ENCODE results near the gene SORCS2.

Gene SORCS2

GRCh38 chr4:7637971-7638370 lies 445.6 kb downstream of the SORCS2 start:
- DNase-seq (ENCODE audit: low read depth): no peak

DNA sequence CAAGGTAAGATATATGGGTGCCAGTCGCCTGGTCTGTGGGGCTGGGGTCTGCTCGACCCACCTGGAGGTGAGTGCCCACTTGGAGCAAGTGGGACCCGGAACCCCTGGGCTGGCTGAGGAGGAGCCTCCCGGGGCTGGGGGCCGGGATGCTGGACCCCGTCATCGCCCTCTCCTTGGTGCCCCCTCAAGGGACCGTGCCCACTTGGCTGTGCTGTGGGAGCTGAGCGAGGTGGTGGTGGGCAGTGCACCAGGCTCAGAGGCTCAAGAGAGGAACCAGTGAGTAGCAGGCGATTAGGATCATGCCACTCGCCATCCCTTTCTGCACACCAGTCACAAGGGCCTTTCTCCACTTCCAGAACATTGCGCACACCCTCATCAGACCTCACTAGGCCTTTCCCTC lies 446.2 kb downstream of the SORCS2 start:
- no peak for DNase-seq (ENCODE audit: low read depth)

DNA sequence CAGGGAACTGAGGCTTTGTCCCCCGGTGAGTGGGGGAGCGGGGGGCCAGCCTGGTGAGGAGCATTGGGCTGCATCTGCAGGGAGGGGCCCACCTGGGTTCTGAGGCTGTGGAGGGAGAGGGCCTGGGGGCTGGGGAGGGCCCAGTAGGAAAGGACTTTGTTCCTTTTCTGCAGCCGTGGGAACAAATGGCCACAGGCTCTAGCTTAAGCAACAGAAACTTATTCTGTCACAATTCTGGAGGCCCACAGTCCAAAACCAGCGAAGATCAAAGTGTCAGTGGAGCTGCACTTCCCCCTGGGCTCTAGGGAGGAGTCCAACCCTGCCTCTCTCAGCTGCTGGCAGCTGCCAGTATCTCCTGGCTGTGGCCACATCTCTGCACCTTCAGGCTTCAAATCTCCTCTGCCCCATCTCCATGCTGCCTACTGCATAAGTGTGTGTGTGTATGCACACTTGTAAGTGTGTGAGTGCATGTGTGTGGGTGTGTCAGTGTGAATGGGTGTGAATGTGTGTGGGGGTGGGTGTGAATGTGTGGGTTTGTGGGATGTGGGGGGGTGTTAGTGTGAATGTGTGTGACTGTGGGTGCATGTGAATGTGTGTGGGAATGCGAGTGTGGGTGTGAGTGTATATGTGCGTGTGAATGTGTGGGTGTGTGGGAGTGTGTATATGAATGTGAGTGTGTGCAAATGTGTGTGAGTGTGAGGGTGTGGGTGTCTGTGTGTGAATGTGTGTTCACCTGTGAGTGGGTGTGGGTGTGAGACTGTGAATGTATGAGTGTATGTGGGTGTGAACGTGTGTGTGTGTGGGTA lies 446.8 kb downstream of the SORCS2 start:
- DNase-seq (ENCODE audit: low read depth): no peak

- no peak for DNase-seq (ENCODE audit: low read depth)
Observed at GRCh38 chr4:7640136-7640535, 447.8 kb downstream of the SORCS2 start.

DNA sequence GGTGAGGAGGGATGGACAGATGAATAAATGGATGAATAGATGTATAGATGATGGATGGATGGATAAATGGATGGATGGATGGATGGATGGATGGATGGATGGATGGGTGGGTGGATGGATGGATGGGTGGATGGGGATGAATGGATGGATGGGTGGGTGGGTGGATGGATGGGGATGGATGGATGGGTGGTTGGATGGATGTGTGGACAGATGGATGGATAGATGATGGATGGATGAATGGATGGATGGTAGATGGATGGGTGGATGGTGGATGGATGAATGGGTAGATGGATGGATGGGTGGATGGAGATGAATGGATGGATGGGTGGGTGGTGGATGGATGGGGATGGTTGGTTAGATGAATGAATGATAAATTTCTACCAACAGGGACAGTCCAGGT lies 449.4 kb downstream of the SORCS2 start:
- DNase-seq (ENCODE audit: low read depth): no peak

- DNase-seq (ENCODE audit: low read depth): no peak
Observed at GRCh38 chr4:7642741-7643458, 450.6 kb downstream of the SORCS2 start.

GRCh38 chr4:7645158-7645557 lies 452.8 kb downstream of the SORCS2 start:
- no peak for DNase-seq (ENCODE audit: low read depth)

DNA sequence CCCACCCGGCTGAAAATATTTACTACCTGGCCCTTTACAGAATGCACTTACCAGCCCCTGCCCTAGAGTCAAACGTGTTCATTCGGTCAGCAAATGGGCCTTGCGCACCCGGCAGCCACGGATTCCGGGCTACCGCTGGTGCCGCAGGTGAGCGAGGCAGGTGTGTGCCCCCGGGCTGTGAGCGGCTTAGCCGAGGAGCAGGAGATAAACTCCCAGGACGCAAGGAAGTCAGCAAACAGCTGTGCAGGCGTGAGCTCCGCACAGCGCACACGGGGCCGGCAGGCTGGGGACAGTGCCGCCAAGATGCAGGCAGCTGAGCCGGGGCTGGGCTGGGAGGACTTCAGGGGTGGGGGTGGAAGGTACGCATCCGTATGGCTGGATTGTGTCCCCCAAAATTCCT lies 453.6 kb downstream of the SORCS2 start:
- no peak for DNase-seq (ENCODE audit: low read depth)

- no peak for DNase-seq (ENCODE audit: low read depth)
Observed at GRCh38 chr4:7646384-7647061, 454.2 kb downstream of the SORCS2 start.

DNA sequence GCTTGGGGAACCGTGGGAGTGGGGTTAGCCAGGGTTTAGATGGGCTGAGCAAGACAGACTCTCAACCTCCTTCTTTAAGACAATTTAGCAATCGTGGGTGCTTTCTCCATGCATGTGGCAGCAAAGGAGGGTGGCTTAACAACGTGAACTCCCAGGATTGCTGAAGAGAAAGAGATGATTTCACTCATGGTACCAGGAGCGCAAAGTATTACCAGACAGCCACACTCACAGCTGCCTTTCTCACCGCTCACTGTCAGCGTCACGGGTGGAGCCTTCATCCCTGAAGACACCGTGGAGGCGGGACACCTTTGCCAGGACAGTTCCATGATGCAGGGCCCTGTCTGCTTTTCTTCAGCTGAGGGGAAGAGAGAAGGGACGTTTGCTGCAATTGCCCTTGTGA lies 454.8 kb downstream of the SORCS2 start:
- DNase-seq (ENCODE audit: low read depth): no peak

- no peak for DNase-seq (ENCODE audit: low read depth)
Observed at GRCh38 chr4:7647600-7648543, 455.5 kb downstream of the SORCS2 start.

DNA sequence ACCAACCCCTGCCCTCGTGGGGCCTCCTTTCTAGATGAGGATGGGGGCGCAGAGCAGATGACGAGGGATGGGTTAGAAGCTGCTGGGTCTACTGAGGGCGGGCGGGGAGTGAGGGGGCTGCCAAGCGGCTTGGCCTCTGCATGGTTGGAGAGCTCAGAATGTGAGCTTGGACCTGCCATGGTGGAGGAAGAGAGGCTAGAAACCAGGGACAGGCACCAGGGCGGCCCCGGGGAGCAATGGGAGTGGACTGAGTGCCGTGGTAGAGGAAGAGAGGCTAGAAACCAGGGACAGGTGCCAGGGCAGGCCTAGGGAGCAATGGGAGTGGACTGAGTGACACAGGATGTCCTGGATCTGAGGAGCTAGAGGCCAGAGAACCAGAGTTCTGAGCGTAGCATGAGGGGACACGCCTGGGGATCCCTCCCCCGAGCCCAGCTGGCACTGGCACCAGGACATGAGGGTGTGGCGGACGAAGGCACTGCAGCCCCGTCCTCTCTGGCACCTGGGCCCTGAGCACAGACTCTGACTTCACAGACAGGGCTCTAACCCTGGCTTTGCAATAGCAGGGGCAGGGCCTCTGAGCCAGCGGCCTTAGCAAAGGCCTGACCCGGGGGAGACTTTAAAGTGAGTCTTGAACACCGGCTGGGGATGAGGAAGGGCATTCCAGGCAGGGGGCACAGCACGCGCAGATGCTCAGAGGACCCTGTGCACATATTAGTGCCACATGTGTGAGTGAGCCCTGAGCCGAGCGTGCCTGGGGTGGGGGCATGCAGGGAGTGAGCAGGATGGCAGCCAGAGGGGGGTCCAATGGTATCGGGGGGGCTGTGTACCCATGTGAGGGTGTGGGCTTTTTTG lies 456.4 kb downstream of the SORCS2 start:
- DNase-seq (ENCODE audit: low read depth): no peak

- DNase-seq (ENCODE audit: low read depth): no peak
Observed at GRCh38 chr4:7649411-7649740, 457.0 kb downstream of the SORCS2 start.

GRCh38 chr4:7649741-7650531 lies 457.6 kb downstream of the SORCS2 start:
- peak; percentile 83 for DNase-seq (ENCODE audit: low read depth)

GRCh38 chr4:7650606-7651385 lies 458.5 kb downstream of the SORCS2 start:
- no peak for DNase-seq (ENCODE audit: low read depth)

DNA sequence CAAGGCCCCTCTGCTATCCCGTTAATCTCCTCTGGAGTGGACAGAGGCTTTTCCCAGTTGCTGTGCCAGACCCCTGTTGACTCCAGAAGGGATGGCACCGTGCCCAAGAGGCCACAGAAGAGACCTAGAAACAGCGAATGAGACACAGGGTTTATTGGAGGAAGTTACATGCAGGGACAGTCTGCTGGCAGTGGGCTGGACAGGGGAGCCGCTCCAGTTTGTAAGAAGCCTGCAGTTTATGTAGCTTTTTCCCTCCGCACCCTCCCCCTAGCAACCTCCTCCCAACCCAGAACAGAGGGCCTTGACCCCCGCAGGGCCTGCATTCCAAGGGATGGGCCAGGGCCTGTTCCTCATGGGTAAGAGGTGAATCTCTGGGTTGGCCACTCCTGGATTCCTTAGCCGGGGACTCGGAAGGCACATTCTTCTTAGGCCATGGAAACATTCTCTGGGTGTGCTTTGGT lies 459.2 kb downstream of the SORCS2 start:
- no peak for DNase-seq (ENCODE audit: low read depth)

GRCh38 chr4:7652006-7652405 lies 459.7 kb downstream of the SORCS2 start:
- DNase-seq (ENCODE audit: low read depth): no peak

DNA sequence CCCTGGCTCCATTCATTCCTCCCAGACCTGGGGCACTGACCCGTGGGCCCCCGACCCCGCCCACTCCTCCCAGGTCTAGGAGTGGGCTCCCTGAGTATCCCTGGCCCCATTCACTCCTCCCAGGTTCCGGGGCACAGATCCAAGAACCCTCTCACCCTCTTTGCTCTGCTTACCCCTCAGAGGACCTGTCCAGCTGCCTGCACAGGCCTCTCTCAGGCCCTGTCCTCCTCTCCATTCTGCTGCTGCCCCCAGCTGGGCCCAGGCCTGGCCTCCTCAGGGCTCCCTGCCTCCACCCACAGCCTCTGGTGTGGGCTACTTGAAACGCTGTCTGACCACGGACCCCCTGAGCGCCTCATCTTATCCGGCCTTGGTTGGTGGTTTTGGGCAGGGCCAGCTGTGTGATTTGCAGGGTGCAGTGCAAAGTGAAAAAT lies 460.1 kb downstream of the SORCS2 start:
- DNase-seq (ENCODE audit: low read depth): no peak

DNA sequence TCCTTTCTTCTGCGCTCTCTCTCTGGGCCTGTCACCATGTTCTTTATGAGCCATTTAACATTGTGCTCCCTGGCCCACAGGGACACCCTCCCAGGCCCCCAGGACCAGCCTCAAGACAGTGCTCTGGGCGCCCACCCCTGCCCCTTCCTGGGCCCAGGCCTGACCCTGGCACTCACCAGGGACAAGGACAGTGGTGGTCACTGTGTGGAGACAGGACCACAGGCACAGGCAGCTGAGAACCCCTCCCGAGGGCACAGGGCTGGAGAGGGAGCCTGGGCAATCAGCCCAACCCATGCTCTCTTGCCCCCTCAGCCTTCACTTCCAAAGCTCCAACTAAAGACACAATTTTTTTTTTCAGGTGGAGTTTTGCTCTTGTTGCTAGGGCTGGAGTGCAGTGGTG lies 460.6 kb downstream of the SORCS2 start:
- DNase-seq (ENCODE audit: low read depth): no peak

Data from GM04504 (cell line).